HG03095 (cell line): ENCODE data around the gene DVL1.

Experiments
- ATAC-seq: cut with Tn5 transposase; IDR thresholded peaks from one replicate; pipeline ENCODE4 v1.9.1; 2021; ENCODE audit warnings: moderate library complexity; ENCODE audit not compliant: unreplicated experiment

Gene DVL1

DNA sequence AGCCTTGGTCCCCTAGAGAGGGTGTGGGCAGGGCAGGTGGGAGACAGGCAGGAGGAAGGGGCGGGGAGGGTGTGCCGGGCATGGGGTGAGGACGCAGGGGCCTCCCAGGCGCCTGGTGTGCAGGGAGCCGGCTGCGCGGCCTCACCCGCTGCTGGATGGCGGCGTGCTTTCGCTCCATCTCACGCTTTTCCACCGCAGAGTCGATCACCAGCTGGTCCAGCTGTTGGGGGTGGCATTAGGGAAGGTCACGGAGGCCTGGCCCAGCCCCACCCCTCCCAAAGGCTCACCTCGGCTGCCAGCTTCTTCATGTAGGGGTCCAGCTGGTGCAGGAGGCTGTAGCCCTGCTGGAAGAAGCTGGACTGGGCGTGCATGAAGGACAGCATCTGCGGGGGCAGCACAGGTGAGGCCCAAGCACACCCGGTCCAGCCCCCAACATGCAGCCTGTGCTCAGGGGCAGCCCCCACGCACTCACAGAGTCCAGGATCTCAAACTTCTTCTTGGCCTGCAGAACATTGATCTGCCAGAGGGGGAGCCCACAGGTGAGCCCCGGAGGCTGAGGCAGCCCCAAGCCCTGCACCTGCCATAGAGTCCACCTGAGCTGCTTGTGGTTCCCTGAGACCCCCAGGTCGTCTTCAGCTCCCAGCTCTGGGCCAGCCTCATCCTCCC lies 49.4 kb downstream of the DVL1 start:
- no peak for ATAC-seq

DNA sequence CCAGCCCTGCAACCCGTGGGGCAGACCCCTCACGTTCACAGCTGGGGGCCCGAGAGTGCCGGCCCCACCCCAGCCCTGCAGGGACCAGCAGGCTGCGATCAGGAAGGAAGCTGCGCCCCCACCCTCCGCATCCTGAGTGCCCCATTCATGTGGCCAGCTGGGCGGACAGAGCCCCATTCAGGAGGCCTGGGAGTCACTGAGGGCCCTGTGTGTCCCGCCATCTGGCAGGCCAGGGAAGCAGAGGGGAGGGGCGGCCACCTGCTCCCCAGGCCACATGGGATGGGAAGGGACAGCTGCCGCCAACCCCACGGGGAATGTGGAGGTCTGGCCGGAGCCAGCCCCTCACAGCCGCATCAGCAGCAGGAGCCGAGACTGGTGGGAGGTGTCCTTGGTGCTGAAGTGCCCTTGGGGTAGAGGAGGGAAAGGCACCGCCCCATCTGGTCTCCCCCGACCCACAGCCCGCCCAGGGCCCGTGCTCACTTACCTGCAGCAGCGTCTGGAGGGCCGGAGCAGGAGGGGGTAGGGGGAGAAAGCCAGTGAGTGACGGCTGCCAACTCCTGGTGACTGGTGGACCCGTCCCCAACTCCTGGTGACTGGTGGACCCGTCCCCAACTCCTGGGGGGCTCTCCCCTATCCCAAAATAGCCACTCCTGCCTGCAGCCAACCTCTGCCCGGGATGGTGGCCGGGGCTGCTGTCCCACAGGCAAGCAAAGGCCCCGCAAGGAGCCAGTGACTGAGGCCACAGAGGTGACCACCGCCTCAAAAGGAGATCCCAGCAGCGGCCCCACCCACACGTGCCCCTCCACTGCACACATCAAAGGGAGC lies 50.1 kb downstream of the DVL1 start:
- no peak for ATAC-seq

DNA sequence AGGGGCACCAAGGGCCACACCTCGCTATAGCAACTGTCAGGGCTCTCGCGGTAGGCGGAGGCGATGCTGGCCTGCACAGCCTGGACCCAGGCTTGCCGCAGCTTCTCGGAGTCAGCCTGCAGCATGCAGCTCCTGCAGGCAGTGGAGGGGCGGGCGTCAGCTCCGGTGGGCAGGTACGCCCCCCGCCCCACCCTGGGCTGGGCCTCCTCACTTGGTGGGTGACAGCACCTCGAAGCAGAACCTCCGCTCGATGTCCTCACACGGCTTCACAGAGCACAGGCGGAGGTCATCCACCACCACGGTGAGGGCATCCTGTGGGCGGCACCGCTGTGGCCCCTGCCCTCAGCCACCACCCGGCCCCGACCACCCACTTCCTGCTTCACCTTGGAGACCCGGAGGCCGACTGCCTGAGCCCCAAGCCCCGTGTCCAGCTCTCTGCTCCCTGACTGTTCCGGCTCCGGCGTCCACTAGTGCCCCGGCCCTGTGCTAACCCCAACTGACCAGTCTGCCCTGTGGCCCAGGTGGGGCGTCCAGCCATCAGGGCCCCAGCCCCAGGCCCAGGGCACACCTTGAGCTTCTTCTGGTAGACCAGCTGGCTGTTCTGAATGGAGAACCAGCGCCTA lies 51.3 kb downstream of the DVL1 start:
- no peak for ATAC-seq

DNA sequence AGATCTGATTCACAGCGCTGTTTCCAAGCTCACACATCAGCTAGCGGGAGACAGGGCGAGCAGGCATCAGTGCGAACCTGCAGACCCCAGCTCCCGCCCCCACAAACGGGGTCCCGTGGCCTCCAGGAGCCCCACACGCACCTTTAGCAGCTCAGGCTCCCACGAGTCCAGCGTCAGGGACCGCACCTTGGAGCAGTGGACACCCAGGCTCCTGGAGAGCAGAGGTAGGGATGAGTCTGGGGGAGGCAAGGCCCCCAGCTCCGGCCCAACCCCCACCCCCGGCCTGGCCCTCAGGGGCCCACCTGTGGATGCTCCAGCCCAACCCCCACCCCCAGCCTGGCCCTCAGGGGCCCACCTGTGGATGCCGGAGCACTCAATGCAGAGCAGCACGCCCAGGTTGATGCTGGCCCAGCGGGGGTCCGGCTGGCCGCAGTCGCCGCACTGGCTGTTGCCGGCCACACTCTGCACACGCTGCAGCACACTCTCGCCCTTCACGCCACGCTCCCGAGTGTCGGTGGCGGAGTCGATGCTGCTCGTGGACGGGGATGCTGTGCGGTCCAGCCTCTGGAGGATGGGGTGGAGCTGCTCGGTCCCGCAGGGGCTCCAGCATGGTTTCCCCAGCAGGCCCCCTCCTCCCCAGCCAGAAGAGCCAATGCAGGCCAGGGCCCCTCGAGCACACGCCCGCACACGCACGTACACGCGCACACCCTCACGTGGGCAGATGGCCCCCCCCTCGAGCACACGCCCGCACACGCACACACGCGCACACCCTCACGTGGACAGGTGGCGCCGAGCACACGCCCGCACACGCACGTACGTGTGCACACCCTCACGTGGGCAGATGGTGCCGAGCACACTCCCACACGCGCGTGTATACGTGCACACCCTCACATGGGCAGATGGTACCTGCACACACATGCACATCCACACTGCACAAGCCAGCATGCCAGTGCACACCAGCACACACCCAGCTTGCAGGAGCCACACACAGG lies 52.9 kb downstream of the DVL1 start:
- ATAC-seq, result no peak

DNA sequence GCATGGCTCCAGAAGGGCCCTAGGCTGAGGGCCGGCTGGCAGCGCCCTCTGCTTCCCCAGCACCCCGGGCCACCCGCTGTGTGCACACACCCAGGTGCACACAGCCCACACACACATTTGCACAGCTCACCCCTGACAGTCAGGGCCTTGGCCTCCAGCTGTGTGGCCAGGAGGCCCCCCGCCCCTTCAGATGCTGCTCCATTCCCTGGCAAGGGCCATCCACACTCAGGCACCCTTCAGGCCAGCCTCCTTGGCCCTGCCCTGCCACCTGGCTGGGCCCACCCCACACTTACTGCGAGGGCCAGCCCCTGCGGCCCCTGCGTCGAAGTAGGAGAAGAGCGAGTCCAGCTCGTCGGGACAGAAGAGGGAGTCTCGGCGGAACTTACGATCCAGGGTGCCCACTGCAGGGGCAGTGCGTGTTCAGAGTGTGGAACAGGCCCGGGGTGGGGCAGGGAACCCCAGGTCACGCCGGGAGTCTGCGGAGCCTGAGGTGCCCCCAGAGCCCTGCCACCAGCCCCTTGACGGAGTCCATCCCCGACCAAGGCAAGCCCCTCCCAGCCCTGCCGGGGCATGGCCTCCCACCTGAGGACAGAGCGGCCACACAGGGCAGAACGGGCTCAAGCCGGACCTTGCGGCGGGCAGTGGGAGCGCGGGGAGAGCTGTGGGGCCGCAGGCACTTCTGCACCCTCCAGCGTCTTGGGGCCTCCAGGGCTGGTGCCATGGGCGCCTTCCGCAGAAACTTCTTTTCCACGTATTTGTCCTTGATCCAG lies 53.9 kb downstream of the DVL1 start:
- no peak for ATAC-seq

DNA sequence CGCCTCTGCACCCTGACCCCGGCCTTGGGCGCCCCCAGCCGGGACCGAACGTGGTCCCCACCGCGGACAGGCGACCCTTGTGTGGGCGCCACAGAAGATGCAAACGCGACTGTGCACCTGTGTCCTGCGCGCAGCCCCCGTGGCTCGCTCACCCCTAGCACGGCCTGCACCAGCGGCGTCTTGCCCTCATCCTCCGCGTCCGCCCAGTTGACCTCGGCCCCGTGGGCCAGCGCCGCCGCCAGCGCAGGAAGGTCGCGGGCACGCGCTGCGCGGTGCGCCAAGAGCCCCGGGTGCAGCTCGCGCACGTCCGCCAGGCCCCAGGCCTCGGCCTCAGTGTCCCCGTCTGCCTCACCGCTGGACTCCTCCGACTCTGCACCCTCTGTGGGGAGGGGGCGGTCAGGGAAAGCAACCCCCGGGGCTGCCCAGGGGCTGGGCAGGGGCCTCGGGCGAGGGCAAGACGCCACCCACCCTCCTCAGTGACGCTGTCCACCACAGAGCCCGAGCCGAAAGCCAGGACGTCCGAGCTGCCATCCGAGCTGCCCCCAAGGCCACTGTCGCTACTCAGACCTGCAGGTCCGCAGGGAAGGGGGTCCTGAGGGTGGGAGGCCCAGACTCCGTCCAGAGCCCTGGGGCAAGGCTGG lies 54.8 kb downstream of the DVL1 start:
- no peak for ATAC-seq

DNA sequence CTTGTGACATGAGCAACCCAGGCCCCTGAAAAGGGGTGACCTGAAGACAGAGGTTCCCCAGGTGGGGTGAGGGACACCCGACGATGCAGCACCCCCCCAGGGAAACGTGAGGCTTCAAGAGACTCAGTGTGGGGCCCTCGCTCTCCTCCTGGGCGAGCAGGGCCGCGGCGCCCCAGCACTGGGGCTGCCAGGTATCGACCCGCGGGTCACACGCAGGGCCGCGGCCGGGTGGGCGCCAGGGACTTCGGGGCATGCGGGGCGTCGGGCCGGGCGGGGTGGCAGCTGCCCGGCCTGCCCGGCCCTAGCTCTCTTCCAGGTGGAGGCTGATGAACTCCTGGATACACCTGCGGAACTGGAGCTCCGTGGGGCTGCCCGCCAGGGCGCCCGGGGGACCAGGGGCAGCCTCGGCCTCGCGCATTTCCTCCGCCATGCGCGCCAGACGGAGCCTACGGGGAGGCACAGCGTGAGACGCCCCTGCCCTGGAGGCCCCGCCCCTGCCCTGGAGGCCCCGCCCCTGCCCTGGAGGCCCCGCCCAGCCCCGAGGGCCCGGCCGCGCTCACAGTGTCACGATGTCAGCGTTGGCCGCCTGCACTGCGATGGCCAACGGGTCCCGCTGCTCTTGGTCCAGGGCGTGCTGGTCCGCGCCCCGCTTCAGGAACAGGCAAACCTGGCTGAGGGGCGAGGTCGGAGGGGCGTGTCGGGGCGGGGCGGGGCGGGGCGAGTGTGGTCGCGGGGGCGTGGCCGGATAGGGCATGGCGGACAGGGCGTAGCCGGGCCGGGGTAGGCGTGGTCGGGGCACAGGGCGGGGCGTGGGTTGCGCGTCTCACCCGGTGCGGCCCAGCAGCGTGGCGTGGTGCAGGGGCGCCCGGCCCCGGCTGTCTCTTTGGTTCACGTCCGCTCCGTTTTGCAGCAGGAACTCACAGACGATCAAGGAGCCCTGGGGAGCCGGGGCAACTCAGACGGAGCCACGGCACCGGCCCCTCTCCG lies 55.7 kb downstream of the DVL1 start:
- no peak for ATAC-seq

DNA sequence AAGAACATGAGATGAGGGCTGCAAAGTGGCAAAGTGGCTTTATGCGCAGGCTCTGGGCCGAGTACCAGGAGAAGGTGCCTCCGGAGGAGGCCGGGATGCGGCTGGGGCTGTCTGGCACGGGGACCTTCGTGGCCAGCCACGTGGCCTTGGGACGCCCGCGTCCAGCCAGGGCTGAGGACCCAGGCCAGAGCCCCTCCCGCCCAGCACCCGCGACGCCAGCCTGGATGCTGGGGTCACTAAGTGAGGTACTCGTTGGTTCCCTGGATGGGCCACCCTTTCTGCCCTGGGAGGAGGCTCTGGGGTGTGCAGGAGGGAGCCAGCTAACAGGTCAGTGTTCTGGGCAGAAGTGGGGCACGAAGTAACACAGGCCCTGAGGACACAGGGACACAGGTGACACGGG lies 56.4 kb downstream of the DVL1 start:
- no peak for ATAC-seq

DNA sequence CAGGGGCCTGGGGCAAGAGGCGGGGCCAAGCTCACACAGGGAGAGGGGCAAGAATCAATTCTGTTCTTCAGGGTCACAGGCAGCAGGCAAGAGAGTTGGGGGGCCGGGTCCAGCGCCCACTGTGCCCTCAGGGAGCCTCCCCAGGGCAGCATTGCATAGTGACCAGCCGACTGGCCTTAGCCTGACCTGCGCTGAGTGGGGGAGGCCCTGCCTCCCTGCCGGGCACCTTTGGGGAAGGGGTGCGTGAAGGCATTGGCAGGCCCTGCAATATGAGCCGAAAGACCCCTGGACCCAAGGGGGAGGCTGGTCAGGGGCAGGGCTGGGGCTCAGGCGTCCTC lies 56.8 kb downstream of the DVL1 start:
- ATAC-seq, result no peak

DNA sequence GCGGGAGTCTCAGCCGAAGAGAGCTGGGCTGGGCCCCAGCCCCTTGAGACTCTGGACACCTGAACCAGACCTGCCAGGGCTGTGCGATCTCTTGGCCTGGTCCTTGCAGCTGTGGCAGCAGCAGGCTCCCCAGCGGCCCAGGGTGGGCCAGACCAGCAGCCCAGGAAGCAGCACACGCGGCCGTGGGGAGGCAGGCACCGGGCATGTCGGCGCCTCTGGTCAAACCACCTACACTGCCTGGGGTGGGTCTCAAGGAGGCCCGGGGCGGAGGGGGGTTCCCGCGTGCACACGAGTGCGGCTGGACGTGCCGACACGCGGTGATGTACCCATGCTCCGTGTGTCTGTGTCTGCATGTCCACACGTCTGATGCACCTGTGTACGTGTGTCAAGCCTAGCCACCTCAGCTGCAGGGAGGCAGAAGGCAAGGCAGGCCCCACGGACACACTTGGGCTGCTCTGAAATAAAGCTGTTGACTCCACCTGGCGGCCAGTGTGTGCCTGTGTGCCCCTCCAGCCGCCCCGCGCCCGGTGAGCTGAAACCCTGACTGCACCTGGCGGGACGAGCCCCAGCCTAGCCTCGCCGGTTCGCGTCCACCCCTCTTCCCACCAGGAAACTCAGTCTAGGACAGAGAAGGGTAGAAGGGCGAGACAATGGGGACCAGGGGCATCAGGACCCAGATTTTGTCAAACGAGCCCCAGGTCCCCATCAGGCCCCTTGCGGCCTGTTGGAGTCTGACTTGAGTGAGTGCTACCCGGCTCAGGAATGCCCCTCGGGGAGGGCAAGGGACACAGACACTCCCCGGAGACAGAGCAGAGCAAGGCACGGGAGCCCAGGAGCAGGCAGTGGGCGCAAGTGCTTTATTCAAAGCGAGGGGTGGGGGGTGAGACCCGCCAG lies 57.4 kb downstream of the DVL1 start:
- ATAC-seq, result no peak

DNA sequence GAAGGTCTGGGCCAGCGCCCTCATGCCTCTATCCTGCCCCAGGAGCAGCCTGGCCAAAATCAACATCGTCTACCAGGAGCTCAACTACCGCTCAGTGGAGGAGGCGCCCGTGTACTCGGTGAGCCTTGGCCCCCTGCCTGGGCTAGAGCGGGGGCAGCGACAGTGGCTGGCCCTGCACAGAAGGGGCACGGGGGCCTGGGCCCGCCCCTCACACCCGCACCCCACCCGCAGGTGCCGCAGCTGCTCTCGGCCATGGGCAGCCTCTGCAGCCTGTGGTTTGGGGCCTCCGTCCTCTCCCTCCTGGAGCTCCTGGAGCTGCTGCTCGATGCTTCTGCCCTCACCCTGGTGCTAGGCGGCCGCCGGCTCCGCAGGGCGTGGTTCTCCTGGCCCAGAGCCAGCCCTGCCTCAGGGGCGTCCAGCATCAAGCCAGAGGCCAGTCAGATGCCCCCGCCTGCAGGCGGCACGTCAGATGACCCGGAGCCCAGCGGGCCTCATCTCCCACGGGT lies 58.1 kb downstream of the DVL1 start:
- ATAC-seq, result no peak

DNA sequence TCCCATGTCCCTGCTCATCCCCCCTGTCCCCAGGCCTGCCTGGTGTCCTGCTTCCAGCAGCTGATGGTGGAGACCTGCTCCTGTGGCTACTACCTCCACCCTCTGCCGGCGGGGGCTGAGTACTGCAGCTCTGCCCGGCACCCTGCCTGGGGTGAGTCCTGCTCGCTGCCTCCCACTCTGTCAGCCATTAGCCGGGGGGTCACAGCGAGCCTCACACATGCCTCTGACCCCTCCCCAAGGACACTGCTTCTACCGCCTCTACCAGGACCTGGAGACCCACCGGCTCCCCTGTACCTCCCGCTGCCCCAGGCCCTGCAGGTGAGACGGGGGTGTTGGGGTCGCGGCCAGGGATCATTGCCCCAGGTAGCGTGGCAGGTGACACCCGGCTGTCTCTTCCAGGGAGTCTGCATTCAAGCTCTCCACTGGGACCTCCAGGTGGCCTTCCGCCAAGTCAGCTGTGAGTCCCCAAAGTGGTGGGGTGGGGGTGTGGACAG lies 58.9 kb downstream of the DVL1 start:
- no peak for ATAC-seq

DNA sequence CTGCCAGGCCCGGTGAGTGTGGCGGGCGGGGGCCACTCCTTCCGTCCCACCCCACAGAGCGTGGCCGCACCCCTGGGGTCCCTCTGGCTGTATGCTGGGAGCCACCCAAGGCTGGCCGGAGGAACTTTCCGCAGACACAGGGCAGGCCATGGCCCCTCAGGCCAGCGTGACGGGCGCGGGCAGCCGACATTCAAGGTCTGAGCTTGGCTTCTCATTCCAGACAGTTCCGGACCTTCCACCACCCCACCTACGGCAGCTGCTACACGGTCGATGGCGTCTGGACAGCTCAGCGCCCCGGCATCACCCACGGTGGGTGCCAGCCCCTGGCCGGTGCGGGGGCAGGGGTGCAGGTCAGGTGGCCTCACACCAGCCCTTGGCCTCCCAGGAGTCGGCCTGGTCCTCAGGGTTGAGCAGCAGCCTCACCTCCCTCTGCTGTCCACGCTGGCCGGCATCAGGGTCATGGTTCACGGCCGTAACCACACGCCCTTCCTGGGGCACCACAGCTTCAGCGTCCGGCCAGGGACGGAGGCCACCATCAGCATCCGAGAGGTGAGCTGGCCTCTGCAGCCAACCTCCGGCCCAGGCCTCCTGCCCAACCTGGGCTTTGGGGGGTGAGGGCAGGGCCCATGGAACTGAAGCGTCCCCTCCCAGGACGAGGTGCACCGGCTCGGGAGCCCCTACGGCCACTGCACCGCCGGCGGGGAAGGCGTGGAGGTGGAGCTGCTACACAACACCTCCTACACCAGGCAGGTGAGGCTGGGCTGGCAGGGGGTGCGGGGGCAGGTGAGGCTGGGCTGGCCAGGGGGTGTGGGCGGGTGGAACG lies 61.7 kb downstream of the DVL1 start:
- ATAC-seq, result no peak

DNA sequence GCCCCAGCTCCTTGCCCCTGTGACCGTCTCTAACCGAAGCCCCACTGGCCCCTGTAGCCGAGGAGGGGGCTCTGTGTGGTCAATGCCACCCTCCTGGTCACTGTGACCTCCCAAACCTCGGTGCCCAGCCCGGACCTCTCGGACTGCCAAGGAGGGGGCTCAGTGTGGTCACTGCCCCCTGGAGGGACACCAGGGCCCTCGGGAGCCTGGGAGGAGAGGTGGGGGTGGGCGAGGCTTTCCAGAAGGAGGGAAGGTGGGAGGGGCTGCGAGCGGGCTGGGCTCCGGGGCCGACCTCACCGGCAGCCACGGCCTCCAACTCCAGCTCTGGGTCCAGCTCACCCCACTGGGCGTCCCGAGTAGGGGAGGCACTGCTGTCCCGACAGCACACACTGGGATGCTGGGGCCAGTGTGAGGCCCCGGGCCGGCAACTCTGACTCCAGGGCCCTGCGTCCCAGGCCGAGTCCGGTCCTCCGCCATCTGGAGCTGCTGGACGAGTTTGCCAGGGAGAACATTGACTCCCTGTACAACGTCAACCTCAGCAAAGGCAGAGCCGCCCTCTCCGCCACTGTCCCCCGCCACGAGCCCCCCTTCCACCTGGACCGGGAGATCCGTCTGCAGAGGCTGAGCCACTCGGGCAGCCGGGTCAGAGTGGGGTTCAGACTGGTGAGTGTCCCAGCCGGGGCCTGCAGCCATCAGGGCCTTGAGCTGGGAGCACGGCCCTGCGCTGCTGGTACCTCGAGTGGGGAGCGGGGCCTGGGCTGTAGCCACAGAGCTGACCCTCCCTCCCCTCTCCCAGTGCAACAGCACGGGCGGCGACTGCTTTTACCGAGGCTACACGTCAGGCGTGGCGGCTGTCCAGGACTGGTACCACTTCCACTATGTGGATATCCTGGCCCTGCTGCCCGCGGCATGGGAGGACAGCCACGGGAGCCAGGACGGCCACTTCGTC lies 62.6 kb downstream of the DVL1 start:
- ATAC-seq, result no peak

DNA sequence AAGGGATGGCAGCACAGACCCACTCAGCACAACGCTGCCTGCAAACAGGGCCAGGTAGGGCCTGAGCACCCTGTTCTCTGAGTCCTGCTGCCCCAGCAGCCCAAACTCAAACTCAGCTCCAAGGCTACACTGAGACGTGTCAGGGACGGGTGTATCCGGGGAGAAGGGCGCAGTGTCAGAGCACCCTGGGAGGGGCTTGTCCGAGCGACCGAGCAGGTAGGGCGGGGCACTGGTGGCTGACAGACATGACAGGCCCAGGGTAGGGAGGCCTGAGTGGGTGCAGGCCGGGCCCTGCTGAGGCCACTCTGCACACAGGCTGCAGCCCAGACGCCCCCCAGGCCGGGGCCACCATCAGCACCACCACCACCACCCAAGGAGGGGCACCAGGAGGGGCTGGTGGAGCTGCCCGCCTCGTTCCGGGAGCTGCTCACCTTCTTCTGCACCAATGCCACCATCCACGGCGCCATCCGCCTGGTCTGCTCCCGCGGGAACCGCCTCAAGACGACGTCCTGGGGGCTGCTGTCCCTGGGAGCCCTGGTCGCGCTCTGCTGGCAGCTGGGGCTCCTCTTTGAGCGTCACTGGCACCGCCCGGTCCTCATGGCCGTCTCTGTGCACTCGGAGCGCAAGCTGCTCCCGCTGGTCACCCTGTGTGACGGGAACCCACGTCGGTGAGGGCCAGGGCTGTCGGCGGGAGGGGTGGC lies 63.5 kb downstream of the DVL1 start:
- no peak for ATAC-seq
